HL-60 (cell line): ENCODE measurements around the gene CTRB1.

ENCODE experiments used
- POLR2AphosphoS5 ChIP-seq: IDR thresholded peaks from 2 replicates; pipeline ENCODE4 v1.6.1; 2012; ENCODE audit warnings: low read depth
- SPI1 ChIP-seq: IDR thresholded peaks from 2 replicates; pipeline ENCODE4 v1.6.1; 2012; ENCODE audit warnings: low read depth, mild to moderate bottlenecking, borderline replicate concordance
- TF ChIP-seq, protein P1 (sequence below): IDR thresholded peaks from one replicate; pipeline ENCODE4 v1.5.1; 2011; ENCODE audit warnings: low read length, control low read depth, inconsistent platforms; ENCODE audit not compliant: insufficient read depth

DNA sequence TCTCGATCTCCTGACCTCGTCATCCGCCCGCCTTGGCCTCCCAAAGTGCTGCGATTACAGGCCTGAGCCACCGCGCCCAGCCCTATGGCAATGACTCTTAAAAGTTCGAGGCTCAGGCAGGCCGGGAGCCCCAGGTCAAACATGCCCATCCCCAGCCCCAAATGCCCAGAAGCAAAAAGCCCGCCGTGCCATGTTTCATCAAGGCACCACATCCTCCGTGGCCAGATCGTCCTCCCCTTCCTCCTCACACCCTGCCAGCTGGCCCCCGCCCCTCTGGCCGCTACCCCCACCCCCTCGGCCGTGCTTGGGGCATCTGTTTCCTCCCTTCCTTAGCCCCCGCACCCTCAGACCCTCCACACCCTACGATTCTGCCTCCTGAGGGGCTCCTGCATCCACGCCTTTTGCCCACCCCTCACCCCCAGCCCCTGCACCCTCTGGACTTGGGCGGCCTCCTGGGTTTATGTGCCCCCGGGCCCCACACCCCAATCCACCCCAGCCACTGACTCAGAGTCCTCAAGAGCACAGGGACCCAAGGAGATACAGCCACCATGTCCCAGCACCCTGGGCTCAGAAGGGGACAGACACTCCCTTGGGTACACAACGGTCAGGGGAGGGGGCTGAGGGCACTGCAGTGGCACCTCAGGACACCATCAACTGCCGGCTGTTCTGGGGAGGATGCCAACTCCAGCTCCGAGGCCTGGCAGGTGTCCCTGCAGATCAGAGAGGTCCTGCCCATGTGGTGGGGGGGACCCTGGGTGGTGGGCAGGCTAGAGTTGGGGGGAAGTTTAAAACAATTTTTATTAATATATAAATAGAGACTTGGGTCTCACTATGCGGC lies 7.1 kb downstream of the CTRB1 start:
- TF ChIP-seq, protein P1, sequence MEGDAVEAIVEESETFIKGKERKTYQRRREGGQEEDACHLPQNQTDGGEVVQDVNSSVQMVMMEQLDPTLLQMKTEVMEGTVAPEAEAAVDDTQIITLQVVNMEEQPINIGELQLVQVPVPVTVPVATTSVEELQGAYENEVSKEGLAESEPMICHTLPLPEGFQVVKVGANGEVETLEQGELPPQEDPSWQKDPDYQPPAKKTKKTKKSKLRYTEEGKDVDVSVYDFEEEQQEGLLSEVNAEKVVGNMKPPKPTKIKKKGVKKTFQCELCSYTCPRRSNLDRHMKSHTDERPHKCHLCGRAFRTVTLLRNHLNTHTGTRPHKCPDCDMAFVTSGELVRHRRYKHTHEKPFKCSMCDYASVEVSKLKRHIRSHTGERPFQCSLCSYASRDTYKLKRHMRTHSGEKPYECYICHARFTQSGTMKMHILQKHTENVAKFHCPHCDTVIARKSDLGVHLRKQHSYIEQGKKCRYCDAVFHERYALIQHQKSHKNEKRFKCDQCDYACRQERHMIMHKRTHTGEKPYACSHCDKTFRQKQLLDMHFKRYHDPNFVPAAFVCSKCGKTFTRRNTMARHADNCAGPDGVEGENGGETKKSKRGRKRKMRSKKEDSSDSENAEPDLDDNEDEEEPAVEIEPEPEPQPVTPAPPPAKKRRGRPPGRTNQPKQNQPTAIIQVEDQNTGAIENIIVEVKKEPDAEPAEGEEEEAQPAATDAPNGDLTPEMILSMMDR = no peak
- TF ChIP-seq POLR2AphosphoS5 (no peak), SPI1 (no peak)
